ENCODE results near the gene ACADVL.
"Not testable (repeated sequence)": the region's sequence is repeated elsewhere in the genome, so short reads cannot be mapped to it uniquely, and the experiment has no call there.

ACADVL gene

DNA sequence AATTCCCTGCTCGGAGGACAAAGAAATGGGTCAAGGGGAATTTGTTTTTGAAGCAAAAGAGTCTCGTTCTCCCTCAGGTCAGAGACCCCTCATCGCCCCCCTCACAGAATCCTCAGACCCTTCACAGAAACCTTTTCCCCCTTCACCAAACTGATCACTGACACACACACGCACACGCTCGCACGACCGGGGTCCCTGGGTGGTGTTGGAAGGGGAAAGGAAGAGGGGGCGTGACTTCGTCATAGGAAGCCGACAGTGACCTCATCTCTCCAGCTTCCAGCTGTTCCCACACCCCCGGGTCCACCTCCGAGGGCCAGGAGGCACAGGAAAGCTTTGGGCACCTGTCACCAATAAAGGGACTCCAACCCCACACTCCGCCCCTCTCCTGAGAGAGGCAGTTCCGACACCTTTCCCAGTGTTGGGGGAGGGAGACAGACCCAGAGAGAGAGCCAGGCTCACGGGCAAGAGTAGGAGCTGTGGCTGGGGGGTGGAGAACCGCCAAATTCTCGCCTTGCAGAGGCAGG lies 41.7 kb upstream of the ACADVL start:
- TF ChIP-seq PAX5 (IDR thresholded peaks at IDR 0.05; ENCODE audit: insufficient read depth, low read length, severe bottlenecking), result no peak
- DNase-seq (ENCODE audit: insufficient read length, low spot score), result no peak
- no peak for FAIRE-seq

DNA sequence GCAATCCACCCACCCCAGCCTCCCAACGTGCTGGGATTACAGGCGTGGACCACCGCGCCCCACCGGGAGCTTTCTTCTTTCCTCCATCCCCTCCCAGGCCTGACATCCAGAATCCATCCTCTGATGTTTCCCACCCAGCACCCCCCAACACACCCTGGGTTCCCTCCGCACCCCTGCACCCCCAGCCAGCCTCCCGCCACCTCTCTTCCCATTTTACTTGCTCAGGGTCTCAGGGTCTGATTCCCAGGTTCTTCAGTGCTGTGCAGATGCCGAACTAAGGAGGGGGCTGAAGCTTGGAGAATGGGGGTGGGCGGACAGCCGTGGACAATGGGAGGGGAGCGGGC lies 40.8 kb upstream of the ACADVL start:
- DNase-seq (ENCODE audit: insufficient read length, low spot score) (no peak), FAIRE-seq (no peak)
- TF ChIP-seq POU2F2 (IDR thresholded peaks at IDR 0.05; ENCODE audit: low read depth, low read length) (no peak), SPI1 (IDR thresholded peaks at IDR 0.05; ENCODE audit: low read depth, low read length) (no peak), PAX5 (IDR thresholded peaks at IDR 0.05; ENCODE audit: insufficient read depth, low read length, severe bottlenecking) (no peak), POLR2A (IDR thresholded peaks at IDR 0.05; ENCODE audit: low read depth, low read length) (no peak), TAF1 (IDR thresholded peaks at IDR 0.05; ENCODE audit: low read depth, low read length) (no peak), POLR2AphosphoS5 (IDR thresholded peaks at IDR 0.05; ENCODE audit: low read depth, low read length) (no peak)

GRCh38 chr17:7179317-7180254 lies 40.2 kb upstream of the ACADVL start, which contains the start of gene ASGR1:
Gene ASGR1 (minus strand): TSS chr17:7179370. CDS start chr17:7178563, 807 bp downstream.
- no peak for DNase-seq (ENCODE audit: insufficient read length, low spot score)
- no peak for FAIRE-seq
- TF ChIP-seq SPI1 (IDR thresholded peaks at IDR 0.05; ENCODE audit: low read depth, low read length) (no peak), POLR2A (IDR thresholded peaks at IDR 0.05; ENCODE audit: low read depth, low read length) (no peak), TAF1 (IDR thresholded peaks at IDR 0.05; ENCODE audit: low read depth, low read length) (no peak), PAX5 (IDR thresholded peaks at IDR 0.05; ENCODE audit: insufficient read depth, low read length, severe bottlenecking) (no peak), POLR2AphosphoS5 (IDR thresholded peaks at IDR 0.05; ENCODE audit: low read depth, low read length) (no peak), POU2F2 (IDR thresholded peaks at IDR 0.05; ENCODE audit: low read depth, low read length) (no peak)

- DNase-seq (ENCODE audit: insufficient read length, low spot score); FAIRE-seq: not testable (repeated sequence)
Measured at GRCh38 chr17:7182101-7182500, 37.6 kb upstream of the ACADVL start.

- DNase-seq (ENCODE audit: insufficient read length, low spot score) (no peak), FAIRE-seq (no peak)
- TF ChIP-seq POLR2A (IDR thresholded peaks at IDR 0.05; ENCODE audit: low read depth, low read length) (no peak), POLR2AphosphoS5 (IDR thresholded peaks at IDR 0.05; ENCODE audit: low read depth, low read length) (no peak), TAF1 (IDR thresholded peaks at IDR 0.05; ENCODE audit: low read depth, low read length) (no peak), SPI1 (IDR thresholded peaks at IDR 0.05; ENCODE audit: low read depth, low read length) (no peak), POU2F2 (IDR thresholded peaks at IDR 0.05; ENCODE audit: low read depth, low read length) (no peak), PAX5 (IDR thresholded peaks at IDR 0.05; ENCODE audit: insufficient read depth, low read length, severe bottlenecking) (no peak)
Measured at GRCh38 chr17:7183433-7184090, 36.2 kb upstream of the ACADVL start.

- FAIRE-seq (no peak), DNase-seq (ENCODE audit: insufficient read length, low spot score) (no peak)
- TF ChIP-seq TAF1 (IDR thresholded peaks at IDR 0.05; ENCODE audit: low read depth, low read length) (no peak), POU2F2 (IDR thresholded peaks at IDR 0.05; ENCODE audit: low read depth, low read length) (no peak), POLR2A (IDR thresholded peaks at IDR 0.05; ENCODE audit: low read depth, low read length) (no peak), SPI1 (IDR thresholded peaks at IDR 0.05; ENCODE audit: low read depth, low read length) (no peak), PAX5 (IDR thresholded peaks at IDR 0.05; ENCODE audit: insufficient read depth, low read length, severe bottlenecking) (no peak), POLR2AphosphoS5 (IDR thresholded peaks at IDR 0.05; ENCODE audit: low read depth, low read length) (no peak)
Measured at GRCh38 chr17:7184091-7184488, 35.6 kb upstream of the ACADVL start.

- DNase-seq (ENCODE audit: insufficient read length, low spot score), result no peak
- FAIRE-seq, result no peak
- TF ChIP-seq POLR2A (IDR thresholded peaks at IDR 0.05; ENCODE audit: low read depth, low read length) (no peak), POU2F2 (IDR thresholded peaks at IDR 0.05; ENCODE audit: low read depth, low read length) (no peak), PAX5 (IDR thresholded peaks at IDR 0.05; ENCODE audit: insufficient read depth, low read length, severe bottlenecking) (no peak)
Measured at GRCh38 chr17:7184647-7185046, 35.1 kb upstream of the ACADVL start.

- FAIRE-seq (no peak), DNase-seq (ENCODE audit: insufficient read length, low spot score) (no peak)
- TF ChIP-seq POLR2AphosphoS5 (IDR thresholded peaks at IDR 0.05; ENCODE audit: low read depth, low read length), result no peak
- no peak for TF ChIP-seq POU2F2 (IDR thresholded peaks at IDR 0.05; ENCODE audit: low read depth, low read length)
- TF ChIP-seq POLR2A (IDR thresholded peaks at IDR 0.05; ENCODE audit: low read depth, low read length), result no peak
Measured at GRCh38 chr17:7186241-7186640, 33.5 kb upstream of the ACADVL start.

DNA sequence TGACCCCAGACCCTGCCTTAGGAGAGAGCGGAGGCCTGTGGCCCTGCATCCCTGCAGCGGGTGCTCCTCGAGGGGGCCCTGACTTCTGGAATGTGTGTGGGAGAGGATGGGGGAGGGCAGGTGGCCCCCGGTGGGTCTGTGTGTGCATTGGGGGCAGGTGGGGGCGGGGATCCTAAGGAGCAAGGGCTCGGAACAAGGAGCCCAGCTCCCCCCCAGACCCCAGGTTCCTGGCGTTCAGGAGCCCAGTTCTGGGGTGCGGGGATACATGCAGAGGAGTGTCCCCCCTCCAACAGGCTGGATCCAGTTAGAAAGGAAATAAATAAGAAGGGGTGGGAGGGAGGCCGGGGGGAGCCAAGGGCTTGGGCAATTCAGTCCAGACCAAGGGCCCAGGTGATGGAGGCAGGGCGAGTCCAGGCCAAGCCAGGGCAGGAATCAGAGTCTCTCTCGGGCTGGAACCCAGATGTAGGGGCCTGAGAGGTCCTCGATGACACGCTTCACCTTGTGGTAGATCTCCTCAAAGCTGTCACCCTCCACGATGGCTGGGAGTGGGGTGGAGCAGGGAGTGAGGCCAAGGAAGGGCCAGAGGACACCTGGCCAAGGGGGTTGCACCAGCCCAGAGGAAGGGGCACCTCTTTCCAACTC lies 29.3 kb upstream of the ACADVL start:
- DNase-seq (ENCODE audit: insufficient read length, low spot score) (no peak), FAIRE-seq (no peak)
- no peak for TF ChIP-seq POU2F2 (IDR thresholded peaks at IDR 0.05; ENCODE audit: low read depth, low read length)
- no peak for TF ChIP-seq POLR2AphosphoS5 (IDR thresholded peaks at IDR 0.05; ENCODE audit: low read depth, low read length)
- TF ChIP-seq TAF1 (IDR thresholded peaks at IDR 0.05; ENCODE audit: low read depth, low read length), result no peak
- TF ChIP-seq SPI1 (IDR thresholded peaks at IDR 0.05; ENCODE audit: low read depth, low read length), result no peak
- no peak for TF ChIP-seq PAX5 (IDR thresholded peaks at IDR 0.05; ENCODE audit: insufficient read depth, low read length, severe bottlenecking)
- no peak for TF ChIP-seq POLR2A (IDR thresholded peaks at IDR 0.05; ENCODE audit: low read depth, low read length)

- TF ChIP-seq TAF1 (IDR thresholded peaks at IDR 0.05; ENCODE audit: low read depth, low read length), result no peak
- no peak for TF ChIP-seq POU2F2 (IDR thresholded peaks at IDR 0.05; ENCODE audit: low read depth, low read length)
- TF ChIP-seq PAX5 (IDR thresholded peaks at IDR 0.05; ENCODE audit: insufficient read depth, low read length, severe bottlenecking), result no peak
- no peak for TF ChIP-seq SPI1 (IDR thresholded peaks at IDR 0.05; ENCODE audit: low read depth, low read length)
- no peak for TF ChIP-seq POLR2A (IDR thresholded peaks at IDR 0.05; ENCODE audit: low read depth, low read length)
- no peak for TF ChIP-seq POLR2AphosphoS5 (IDR thresholded peaks at IDR 0.05; ENCODE audit: low read depth, low read length)
- FAIRE-seq, result no peak
- no peak for DNase-seq (ENCODE audit: insufficient read length, low spot score)
Measured at GRCh38 chr17:7191069-7191468, 28.7 kb upstream of the ACADVL start.

Data from GM12891 (cell line).